Activated CD4-positive, alpha-beta T cell treated with anti-CD3 and anti-CD28 coated beads for 24 hours (primary cell): ENCODE results near the gene OPCML.

ENCODE experiments used
- DNase-seq, 2 donors: peaks; one replicate each; pipeline ENCODE4 v3.0.0-alpha.2; 2020; ENCODE audit warnings: low read depth in 2 of 2

Gene OPCML

GRCh38 chr11:132803436-132803835, 728.9 kb downstream of the OPCML start:
- no peak for DNase-seq

DNA sequence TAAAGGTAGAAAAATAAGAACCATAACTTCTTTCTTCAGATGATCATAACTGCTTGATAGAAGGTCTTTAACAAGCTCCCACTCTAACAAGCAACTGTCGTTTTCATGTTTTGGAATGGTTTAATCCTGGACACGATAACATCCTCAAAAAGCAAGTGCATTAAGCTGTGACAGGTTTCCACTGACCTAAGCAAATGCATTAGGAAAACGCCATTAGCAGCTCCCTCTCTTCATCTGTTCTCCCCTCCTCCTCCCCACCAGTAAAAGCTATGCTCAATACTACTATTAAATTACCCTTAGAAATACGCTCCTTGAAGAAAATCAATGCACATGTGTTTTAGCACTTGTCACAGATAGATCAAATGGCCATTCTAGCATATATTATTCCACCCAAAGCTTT, 729.4 kb downstream of the OPCML start:
- no peak for DNase-seq

- DNase-seq: no peak
Measured at GRCh38 chr11:132793831-132794230, 738.5 kb downstream of the OPCML start.

DNA sequence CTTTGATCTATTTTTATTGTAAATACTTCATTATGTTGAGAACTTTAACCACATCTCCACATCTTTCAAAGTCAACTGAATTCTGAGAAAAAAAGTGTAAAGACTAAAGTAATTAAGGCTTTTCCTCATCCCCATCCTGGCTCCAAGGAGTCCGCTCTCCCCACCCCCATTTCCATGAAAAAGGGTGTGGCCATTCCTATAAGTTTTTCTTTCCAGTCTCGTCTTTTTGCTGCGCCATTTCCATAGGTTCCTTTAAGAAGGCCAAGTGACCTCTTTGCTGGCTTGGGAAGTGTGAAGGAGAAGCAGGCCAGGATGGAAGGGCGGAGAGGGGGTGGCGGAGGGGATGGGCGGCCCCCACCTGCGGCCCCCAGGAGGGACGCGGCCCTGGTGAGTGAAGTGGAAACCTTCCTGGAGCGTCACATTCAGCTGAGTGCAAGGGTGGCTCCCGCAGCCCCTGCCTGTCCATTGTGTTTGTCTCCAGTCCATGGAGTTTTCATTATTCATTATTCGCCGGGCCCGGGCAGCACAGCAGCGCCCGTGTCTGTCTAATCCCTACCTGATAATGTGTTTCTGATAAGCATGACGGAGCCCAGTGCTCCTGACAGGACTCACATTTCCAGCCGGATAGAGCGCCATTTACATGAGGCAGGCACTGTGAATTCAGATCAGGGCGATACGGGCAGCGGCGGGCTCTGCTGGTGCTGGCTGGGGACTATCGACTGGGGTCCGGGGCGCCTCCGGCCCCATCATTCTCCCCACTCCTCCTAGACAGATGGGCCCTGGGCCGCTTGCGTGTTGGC, 739.8 kb downstream of the OPCML start:
- DNase-seq: no peak

- DNase-seq: no peak
Measured at GRCh38 chr11:132790971-132791370, 741.3 kb downstream of the OPCML start.

- no peak for DNase-seq
Measured at GRCh38 chr11:132790466-132790865, 741.8 kb downstream of the OPCML start.

DNA sequence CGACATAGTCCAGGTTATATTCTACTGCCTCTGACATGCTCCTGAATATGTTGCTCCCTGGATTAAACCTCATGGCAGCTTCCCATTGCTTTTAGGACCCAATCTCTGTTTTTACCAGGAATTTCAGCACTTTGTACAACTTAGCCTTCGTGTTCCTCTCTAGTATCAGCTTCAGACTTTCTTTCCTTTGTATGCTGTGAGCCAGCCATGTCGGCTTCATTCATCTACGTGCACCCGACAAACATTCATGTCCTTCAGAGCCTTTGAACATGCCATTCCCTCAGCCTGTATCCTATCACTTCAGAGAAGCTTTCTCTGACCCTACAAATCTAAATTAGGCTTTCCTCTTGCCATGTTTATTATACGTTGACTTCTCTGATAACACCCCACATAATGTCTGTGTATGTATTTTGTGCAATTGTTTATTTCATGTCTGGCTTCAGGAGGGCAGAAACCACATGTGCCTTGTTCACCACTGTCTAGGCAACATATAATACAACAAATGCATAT, 743.4 kb downstream of the OPCML start:
- DNase-seq: no peak

DNA sequence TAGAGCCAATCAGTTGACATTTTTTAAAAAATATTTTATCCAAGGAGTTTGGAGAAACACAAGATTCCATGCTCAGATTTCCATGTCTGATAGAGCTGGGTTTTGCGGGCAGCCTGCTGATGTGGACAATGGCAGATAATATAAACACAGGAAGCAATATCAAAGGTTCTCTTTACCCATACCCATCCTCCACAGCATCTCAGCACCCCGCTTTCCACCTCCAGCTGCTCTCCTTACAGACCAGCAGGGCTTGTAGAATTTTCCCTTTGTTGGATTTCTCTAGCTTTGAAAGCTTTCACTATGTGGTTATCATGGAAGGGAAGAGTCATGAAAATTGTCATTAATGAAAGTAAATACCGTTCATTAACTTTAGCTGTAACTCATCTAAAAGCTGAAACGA, 746.4 kb downstream of the OPCML start:
- DNase-seq: no peak

DNA sequence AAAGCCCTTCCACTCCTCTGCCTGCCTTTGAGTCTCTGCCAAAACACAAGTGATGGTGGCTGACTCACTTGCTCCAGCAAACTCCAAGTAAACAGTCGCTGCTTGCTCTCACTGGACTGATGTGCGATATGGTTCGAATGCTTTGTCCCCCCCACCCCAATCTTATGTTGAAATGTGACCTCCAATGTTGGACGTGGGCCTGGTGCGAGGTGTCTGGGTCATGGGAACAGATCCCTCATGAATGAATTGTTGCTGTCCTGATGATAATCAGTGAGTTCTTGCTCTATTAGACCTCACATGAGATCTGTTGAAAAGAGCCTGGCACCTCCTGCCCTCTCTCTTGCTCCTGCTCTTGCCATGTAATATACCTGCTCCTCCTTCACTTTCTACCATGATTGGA, 747.9 kb downstream of the OPCML start:
- DNase-seq: no peak

GRCh38 chr11:132782102-132782501, 750.2 kb downstream of the OPCML start:
- DNase-seq: no peak

GRCh38 chr11:132780046-132780445, 752.3 kb downstream of the OPCML start:
- DNase-seq: no peak

DNA sequence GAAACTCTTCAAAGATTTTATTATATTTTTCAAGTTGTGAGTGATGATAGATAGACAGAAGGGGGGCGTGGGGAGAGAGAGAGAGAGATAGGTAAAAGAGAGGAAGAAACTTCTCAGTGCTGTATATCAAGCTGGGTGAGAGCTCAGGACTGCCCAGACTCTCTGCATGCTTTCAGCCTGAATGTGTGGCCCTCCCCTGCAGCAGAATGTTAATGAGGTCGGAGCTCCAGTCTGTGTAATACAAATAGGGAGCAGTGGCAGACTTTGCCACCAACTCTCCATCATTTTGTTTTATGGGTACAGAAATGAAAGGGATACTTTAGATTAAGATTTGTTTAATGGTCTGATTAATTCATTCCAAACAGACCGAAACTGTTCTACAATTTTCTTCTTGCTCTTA, 752.8 kb downstream of the OPCML start:
- no peak for DNase-seq

DNA sequence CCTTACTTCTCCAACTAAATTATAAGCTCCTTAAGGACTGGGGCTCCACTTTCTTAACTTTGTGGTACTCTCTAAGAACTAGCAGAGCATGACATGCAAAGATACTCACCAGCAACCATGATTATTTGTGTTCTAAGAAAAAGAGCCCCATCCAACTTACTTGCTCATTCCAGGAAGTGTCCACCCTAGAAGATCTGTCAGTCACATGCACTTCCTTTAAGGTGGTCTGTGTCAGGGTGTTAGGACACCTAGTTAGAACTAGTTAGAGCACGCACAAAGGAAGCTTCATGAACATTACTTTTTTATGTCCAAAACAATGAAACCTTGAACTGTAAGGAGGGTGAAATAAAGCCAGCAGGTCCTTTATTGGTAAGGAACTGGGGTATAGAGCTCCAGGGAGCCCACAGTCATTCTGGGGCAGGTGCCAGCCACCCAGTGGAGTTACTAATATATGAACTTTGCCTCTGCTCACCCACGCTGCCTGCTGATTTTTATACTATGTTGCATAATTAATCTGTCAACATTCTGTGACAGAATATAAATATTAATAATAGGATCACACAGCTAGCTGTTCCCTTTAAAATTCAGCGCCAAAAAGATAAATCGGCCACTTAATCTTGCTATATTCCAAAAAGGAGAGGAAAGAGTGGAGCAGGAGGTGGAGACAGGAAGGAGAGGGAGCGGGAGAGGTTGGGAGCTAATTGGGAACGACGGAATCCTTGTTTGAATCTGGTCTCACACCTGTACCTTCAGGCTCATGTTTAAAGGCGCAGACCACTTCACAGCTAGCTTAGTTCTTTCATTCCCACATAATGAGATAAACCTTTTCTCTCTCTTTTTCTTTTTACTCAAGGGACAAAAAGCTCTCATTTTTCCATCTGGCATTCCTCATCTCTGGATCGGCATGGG, 755.0 kb downstream of the OPCML start:
- DNase-seq: no peak

DNA sequence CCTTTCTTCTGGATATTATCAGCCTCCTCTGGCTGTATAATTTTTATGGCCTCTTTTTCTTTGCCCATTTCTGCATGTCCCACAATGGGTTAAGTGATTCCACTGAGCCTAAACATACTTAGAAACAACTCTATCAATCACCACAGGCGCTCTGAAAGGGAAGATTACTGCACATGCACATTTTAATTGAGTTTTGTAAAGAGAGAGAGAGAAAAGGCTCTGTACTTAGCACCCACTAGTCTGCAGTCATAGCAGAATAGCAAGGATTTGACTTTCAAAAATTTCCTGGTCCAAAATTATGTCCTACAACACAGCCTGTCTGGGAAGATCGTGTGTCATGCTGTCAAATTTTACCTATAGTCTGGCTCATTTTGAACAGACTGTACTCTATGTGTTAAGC, 758.5 kb downstream of the OPCML start:
- no peak for DNase-seq

DNA sequence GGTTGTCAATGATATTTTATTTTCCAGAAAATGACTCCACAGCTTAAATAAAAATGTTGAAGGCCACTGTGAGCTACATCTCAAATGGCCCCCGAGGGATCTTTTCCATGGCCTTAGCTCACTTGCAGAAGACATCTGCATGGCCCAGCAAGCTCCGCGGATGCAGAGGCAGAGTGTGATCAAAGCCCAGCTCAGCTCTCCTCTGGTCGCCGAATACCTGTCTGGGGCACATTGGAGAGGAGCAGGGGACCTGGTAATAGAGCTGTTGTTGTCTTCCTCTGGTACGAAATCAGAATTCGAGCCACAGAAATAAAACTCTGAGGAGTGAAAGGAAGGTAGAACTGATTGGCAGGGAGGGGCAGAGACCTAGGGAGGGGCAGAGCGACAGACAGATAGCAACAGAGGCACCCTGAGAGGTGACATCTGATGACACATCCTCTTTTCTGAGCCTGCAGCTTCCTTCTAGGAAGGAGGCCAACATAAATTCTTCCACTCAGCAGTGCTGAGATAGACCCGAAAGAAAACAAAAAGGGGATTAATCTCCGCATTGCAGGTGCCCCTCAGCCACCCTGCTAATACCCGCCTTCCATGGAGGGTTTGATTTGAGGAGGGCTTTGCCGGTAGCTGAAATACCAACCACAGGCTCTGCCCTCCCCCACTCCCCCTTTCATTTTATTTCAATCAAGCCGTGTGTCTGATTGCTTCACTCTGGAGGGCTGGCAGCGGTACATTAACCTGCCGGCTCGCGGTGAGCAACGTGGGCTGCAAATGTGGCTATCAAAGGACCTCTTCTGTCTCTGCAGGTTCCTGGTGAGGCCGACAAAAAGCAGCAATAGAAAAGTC, 759.4 kb downstream of the OPCML start:
- DNase-seq: no peak

GRCh38 chr11:132771746-132772145, 760.6 kb downstream of the OPCML start:
- DNase-seq: no peak

DNA sequence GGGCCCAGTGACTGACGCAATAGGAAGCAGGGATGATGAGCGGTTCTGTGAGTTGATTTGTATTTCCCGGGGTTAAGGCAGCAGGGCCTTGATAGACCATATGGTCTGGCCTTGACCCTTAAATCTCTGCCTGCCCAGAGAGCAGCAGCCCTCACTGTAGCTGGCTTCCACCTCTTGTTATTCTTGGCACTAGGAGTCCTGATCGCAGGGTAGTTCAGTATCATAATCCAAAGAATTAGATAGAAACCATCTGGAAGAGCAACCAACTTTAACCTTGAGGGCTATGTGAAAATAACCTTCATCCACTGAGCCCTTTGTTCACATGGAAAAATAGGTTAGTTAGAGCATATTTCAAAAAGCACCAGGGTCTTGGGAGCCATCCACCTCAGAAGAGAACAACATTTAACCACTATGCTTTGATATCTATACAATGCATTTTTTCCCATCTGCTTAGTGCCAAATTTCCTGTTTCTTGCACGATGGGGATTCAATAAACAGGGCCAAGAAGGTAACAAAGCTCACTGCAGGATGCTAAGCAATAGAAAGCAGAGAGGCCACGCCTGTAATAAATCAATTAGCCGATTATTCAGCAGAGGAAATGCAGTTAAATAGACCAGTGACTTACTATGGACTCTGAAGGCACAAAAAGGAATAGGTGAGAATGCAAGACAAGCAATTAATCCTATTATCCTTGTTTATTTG, 761.3 kb downstream of the OPCML start:
- no peak for DNase-seq

- DNase-seq: no peak
Measured at GRCh38 chr11:132763503-132763902, 768.8 kb downstream of the OPCML start.

- no peak for DNase-seq
Measured at GRCh38 chr11:132755934-132756333, 776.4 kb downstream of the OPCML start.

DNA sequence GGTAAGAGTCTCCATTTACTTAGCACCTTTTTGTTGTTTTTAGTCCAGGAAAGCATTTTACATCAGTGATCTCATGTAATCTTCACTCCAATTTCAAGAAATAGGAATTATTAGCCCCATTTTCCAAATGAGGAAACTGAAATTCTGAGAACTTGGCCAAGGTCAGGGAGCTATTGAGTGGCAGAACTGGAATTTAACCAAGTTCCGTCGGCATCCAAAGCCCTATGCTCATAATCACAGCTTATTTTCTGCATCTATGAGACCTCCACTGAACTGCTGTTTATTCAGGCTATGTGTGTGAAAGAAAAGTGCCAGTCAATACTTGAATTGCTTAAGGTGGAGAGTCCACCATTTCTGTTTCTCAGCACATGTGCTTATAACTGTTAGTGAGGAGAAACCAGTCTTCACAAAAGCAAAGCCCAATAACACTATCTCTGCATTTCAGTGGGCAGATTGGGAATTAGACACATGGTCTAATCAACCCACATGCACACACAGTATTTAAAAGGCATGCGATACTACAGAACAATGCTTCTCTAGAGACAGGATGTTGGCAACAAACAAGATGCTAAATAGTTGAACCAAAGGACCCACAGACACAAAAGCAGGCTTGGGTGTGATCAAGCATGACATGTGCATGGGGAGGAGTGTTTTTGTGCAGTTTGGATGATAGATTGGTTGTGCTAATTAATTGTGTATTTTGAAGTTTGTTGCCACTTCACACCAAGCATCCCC, 780.6 kb downstream of the OPCML start:
- no peak for DNase-seq

GRCh38 chr11:132746305-132746704, 786.0 kb downstream of the OPCML start:
- DNase-seq: no peak
